SIG-M5 treated with dmso at 0.1 percent for 504 hours (cell line): Measurements from ENCODE around the gene ADH1B.
"Not testable (repeated sequence)": the region's sequence is repeated elsewhere in the genome, so short reads cannot be mapped to it uniquely, and the experiment has no call there.

ENCODE experiments used
- DNase-seq: peaks from one replicate; lab custom pipeline; 2025; ENCODE audit not compliant: unreplicated experiment; lab: John Stamatoyannopoulos, UW

Gene ADH1B

DNA sequence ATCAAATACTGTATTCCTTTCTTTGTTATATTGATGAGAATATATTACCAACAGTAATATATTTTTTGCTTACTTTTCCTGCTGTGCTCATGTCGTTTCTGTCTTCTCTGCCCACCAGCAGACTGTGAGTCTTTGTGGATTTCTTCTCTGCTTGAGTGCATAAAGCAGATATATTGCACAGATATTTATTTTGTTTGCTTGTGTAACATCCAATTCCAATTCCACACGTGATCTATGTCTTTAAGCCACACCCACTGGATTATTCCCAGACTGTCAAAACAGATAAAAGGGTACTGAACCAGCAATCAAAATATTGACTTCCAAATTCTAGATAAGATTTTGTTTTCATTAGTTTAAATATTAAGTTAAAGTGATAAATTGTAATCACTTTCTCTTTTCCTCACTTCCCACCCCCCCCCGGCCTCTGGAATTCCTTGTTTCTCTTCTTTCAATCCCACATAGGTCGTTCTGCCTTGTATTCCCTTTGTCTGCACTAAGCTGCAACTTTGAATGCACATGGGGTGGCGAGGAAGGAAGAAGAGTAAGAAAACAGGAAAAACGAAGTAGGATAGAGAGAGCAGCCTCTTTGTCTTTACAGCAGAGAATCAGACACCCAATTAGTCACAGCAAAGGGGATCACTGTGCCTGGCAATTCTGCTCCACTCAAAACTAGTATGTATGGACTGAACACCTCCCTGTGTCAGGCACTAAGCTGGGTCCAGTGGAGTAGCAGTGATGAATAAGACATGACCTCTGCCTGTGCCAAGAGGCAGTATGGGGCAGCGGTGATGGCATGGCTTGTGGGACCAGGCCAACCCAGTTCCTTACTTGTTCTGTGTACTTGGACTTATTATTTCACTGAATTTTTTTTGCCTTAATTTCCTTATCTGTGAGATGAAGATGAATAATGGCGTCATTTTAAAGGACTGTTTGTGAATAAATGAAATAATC lies at the start of gene ADH1B:
ADH1B (minus strand) TSS at position 161 of the 951 bp plus-strand sequence; CDS start at position 91, 70 bp downstream.
- DNase-seq, result no peak

DNA sequence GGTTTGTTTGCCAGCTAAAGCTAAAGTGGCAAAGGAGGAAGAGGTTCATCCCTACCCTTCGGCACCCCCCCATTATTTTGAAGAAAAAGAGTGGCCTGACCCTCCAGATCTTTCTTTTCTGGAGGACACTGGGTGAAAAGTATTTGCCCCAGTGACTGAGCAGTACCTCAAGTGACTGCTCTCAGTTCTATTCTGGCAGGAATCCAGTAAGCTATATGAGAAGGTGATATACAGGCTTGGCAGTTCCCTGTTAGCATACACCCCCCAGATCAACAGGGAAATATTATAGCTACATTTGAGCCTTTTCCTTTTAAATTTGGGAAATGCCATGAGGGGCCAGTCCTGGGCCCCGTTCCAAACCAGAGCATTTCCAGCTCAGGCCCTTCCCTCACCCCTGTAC lies 46.6 kb upstream of the ADH1B start:
- DNase-seq, result not testable (repeated sequence)

DNA sequence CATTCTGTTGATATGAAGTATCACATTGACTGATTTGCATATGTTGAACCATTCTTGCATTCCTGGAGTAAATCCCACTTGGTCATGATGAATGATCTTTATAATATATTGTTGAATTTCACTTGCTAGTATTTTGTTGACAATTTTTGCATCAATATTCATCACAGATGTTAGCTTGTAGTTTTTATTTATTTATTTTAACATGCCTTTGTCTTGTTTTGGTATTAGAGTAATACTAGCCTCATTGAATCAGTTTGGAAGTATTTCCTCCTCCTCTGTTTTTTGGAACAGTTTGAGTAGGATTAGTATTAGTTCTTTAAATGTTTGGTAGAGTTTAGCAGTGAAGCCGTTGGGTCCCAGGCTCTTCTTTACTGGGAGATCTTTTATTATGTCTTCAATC lies 45.3 kb upstream of the ADH1B start:
- no peak for DNase-seq

DNA sequence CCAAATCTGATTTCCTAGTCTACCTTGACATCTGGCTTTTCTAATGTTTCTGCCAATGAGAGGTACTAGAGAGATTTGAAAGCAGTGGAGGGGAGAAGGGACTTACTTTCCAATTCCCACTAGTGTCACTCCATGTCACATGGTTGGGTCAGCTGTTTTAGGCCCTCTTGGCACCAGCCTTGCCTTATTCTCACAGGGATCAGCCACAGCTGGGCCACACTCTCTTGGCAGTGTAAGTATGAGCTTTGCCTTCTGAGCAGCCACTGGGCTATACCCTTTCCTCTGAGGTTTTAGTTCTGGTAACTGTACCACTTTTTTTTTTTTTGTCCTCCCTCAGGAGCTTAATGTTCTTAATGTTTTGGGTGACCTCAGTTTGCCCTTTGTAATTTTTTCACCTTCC lies 41.6 kb upstream of the ADH1B start:
- DNase-seq, result no peak

DNA sequence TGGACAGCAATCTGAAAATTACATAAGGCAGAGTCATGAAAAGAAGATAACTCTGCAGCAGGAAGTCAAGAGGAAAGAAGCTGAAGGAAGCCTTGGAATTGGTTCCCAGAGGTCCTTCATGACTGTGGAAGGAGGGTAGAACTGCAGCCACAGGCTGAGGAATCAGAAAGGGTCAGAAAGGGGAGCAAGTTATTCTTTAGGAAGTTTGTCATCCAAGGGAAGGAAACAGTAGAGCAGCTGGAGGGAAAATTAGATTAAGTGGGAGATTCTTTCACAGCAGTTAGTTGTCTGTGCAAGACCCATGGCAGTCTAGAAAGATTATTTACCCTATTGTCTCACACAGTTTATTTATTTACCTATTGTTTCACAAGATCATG lies 40.7 kb upstream of the ADH1B start:
- no peak for DNase-seq

DNA sequence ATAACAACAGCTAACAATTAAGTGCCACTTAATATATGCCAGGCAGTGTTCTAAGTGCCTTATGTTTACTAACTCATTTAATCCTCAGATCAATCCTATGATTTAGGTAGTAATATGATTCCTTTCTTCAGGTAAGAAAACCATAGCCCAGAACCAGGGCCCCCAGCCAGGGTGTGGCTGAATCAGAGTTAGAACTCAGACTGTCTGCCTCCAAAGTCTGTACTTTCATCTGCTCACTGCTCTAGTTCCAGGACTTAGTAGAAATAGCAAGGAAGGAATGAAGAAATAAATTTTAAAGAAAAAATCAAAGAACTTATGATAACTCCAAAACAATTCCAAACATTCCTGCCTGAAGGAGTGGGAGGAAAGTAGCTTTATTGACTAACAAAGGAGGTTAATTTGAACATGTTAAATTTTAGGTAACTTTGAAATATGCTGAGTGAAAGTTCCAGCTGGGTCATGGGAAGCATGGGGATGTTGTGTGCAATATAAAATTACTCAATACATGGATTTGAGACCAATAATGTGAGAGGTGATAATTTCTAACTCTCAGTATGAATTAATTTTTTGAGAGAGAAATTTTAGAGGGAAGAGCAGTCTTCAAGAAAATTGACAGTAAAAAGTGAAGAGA lies 40.2 kb upstream of the ADH1B start:
- no peak for DNase-seq

DNA sequence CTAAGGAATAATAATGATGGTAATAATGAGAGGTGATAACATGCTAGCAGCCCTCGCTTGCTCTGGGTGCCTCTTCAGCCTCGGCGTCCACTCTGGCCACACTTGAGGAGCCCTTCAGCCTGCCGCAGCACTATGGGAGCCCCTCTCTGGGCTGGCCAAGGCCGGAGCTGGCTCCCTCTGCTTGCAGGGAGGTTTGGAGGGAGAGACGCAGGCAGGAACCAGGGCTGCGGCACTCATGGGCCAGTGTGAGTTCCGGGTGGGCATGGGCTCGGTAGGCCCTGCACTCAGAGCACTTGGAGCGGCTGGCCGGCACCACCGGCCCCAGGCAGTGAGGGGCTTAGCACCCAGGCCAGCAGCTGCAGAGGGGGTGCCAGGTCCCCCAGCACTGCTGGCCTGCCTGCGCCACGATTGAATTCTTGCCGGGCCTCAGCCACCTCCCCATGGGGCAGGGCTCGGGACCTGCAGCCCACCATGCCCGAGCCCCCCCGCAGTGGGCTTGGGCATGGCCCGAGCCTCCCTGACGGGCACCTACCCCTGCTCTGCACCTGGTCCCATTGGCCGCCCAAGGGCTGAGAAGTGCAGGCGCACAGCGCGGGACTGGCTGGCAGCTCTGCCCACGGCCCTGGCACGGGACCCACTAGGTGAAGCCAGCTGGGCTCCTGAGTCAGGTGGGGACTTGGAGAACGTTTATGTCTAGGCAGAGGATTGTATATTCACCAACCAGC lies 38.4 kb upstream of the ADH1B start:
- DNase-seq, result no peak

DNA sequence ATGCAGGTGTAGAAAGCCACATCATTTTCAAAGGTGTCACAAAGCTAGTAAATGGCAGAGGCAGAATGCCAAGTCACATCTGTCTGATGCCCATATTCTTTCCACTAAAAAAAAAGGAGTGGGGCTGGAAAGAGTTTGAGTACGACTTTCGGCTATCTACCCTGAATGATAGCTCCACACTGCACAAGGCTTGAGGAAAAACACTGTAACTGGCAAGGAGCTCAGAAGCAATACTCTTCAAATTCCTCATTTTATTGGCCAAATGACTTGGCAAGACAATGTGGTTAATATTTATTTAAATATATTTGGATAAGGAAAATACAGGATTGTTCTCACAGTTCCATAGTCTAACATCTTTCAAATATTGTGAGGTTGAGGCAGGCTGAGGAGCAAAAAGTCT lies 36.7 kb upstream of the ADH1B start:
- no peak for DNase-seq

DNA sequence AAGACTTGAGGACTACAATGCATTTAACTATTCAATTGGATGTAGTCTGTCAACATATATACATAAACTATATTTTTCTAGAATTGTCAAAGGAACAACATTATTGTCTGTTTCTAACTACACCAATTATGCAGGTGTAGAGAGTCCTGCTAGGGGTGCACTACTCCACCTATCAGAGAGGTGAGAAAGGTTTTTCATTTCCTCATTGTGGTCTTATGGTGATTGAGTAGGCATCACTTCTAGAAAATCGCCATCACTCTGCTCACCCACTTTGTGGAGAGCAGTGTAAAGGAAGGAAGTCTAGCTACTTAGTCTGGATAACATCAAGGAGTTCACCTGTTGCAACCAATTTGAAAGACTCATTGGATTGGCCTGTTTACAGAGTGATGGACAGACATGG lies 35.8 kb upstream of the ADH1B start:
- no peak for DNase-seq

DNA sequence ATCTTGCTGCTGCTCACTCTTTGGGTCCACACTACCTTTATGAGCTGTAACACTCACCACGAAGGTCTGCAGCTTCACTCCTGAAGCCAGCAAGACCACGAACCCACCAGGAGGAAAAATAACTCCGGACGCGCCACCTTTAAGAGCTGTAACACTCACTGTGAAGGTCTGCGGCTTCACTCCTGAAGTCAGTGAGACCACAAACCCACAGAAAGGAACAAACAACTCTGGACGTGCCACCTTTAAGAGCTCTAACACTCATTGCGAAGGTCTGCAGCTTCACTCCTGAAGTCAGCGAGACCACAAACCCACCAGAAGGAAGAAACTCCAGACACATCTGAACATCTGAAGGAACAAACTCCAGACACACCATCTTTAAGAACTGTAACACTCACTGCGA lies 34.9 kb upstream of the ADH1B start:
- DNase-seq, result not testable (repeated sequence)

DNA sequence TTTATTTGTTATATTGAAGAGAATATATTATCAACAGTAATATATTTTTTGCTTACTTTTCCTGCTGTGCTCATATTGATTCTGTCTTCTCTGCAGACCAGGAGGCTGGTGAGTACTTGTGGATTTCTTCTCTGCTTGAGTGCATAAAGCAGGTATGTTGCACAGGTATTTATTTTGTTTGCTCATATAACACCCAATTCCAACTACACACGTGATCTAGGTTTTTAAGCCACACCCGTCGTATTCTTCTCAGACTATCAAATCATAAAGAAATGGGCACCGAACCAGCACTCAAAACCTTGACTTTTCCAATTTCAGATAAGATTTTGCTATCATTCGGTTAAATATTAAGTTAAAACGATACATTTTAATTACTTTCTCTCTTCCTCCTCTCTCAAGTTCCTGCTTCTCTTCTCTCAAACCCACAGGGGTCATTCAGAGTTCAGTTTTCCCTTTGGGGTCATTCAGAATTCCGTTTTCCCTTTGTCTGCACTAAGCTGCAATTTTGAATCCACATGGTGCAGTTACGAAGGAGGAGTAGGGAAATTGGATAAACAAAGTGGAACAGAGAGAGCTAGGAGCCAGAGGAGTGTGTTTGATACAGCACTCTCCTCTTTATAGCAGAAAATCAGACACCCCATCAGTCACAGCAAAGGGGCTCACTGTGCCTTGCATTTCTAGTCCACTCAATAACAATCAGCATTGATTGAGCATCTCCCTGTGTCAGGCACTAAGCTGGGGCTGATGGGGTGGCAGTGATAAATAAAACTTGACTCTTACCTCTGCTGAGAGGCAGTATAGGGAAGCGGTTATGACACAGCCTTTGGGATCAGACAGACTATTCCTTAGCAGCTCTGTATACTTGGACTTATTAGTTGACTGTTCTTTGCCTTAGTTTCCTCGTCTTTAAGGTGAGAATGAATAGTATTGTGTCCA lies 31.7 kb upstream of the ADH1B start, which contains the start of gene ADH1C:
ADH1C (minus strand) TSS at position 145 of the 936 bp plus-strand sequence; CDS start at position 74, 71 bp downstream.
- no peak for DNase-seq

DNA sequence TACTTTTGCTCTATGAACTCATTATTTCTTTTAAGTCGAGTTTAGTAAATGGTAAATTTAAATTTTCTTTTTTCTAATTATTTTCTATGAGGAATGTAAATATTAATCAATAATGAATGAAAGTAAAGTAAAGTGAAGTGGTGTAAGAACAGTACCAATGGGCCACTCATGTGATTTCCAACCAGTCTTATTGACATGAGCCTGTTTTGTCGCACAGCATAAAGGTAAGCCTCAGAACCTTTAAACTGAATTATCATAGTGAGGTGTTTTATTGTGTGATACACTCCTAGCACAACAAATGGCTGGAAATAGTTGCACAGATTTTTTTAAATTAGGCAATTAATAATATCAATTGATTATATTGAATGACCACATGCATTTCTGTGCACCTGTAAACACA lies 30.3 kb upstream of the ADH1B start:
- no peak for DNase-seq

DNA sequence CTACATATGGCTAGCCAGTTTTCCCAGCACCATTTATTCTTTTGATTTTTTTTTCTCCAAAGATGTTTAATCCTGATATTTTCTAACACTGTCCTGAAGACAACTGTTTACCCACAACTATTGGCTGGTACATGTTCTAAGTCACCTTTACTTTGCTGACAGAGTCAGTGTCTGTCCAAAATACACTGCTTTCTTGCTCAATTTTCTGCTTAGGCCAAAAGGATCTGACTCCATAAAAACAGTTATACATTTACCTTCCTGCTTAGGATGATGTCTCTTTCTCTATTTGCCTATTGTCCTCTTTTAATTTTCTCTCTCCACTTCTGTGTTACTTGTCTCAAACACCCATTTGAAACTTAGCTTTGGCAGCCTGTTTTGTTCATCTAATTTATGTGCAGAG lies 28.1 kb upstream of the ADH1B start:
- no peak for DNase-seq

DNA sequence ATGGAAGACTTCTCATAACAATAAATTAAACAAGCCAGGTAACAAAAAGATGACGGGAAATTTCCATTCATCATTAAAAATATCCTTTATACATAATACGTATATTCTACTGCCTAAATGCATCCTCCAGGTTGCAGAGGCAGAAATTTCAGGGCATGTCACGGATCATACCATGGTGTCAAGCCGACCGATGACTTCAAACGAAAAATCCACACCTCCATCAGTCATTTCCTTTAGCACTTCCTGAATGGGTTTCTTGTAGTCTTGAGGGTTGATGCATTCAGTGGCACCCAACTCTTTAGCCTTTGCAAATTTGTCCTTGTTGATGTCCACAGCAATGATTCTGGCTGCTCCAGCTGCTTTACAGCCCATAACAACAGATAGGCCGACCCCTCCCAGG lies 21.4 kb upstream of the ADH1B start:
- not testable (repeated sequence) for DNase-seq

DNA sequence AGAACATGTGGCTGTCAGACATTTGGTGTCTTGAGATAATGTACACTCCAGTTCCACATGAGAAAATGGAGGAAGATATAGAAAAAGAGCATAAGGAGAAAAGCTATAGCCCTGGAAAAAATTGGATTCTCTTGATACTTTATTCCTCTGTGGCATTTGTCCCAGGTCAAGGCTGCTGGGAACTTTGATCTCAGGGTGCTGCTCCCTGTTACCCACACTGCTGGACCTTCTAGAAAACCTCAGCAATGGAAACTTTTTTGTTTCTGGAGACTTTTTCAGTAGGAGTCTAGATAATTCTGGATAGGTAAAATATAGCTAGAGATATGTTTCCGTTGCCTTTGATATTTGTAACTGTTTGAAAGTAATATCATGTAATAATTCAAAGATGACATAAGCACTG lies 20.2 kb upstream of the ADH1B start:
- DNase-seq, result no peak

DNA sequence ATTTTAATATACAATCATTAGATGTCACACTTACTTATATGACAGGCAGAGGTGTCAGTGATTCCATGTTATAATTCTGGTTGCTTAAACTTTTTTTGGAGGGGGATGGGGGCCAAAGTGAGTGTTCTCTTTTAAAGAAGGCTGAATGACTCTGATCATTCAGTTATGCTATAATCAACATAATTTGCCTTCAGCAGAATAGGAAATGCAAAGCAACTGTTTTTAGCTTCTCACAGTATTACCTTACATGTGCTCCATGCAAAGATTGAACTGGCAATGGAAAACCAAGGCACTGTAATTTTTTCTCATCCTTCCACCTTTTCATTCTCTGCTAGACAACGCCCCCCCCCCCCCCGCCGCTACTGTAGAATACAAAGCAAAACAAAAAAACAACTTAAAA lies 18.0 kb upstream of the ADH1B start:
- DNase-seq, result no peak

DNA sequence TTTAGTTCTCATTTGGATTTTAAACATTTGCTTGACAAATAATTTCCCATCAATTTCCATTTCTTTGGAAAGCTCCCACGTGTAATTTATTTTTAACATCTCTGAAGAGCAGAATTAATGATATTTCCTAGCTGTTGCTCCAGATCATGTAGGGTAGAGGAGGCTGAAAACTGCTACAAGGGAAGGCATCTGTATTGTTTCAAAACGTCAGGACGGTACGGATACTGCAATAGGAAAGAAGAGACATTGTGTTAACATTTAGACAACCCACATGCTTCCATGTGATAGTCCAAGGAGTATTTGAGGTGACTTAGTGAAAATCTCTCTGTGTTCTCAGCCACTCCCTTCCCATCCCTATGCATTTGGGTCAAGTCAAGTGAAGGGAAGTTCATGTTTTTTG lies 15.4 kb upstream of the ADH1B start:
- no peak for DNase-seq

DNA sequence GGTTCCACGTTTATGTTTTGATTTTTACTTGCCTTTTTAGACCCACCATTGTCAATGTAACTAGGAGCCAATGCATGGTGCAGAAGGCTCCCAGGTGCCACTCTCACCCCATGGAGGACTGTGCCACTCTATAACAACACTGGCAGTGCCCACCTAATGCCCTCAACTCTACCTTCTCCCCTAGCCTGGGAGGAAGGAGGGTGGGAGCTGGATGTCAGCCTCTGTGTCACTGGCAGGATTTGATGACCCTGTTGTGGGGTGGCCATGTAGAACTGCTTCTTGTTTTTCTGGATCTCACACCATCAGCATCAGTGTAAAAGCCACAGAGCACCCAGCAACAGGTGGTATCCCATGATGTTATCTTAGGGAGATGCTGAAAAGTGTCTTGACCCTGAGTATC lies 13.7 kb upstream of the ADH1B start:
- DNase-seq, result no peak

DNA sequence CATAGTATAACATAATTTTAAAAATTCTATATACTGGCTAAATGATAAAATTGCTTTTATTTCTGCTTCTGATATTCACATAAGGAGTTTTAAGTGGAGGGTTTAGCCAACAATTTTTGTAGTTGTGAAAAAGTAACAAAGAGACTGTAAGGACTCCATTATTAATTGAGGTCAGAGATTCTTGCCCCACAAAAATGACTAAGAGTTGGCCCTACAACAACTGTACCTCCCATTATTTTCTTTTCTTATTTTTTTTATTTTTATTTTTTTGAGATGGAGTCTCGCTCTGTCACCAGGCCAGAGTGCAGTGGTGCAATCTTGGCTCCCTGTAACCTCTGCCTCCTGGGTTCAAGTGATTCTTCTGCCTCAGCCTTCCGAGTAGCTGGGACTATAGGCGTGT lies 9.4 kb upstream of the ADH1B start:
- DNase-seq, result no peak

DNA sequence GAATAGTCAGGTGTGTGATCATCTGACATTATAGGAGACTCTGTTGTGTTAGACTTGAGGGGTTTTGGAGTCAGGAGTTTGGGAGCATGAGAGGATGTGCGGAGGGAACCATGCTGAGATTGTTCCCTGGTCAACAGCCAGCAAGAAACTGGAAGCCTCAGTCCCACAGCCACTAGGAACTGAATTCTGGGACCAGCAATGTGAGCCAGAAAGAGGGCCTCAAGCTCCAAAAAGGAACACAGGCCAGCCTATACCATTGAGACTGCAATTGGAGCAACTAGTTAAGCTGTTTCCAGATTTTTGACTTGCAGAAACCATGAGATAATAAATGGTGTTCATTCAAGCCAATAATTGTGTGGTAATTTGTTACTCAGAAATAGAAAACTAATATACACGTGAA lies 8.7 kb upstream of the ADH1B start:
- no peak for DNase-seq

DNA sequence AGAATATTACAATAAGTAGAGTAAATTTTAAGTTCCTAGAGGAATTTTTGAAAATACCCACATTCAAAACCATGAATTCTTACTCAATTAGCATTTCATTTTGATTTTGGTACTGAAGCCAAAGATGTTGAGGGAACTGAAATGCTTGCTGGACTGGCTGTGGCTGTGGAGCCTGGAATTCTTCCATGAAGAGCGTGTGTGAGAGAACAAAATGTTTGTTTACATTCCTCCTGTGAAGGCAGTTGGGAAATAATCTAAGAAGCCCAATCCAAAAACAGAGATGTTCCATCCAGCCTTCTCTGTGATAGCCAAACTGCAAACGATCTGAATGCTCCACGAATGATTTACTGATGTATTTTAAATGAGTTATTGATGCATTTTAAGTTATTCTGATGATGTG lies 3.8 kb upstream of the ADH1B start:
- DNase-seq, result no peak
